GM21529 (cell line): Measurements from ENCODE around the gene WWC2.

Source experiments
- ATAC-seq: cut with Tn5 transposase; IDR thresholded peaks from one replicate; pipeline ENCODE4 v1.9.1; 2021; ENCODE audit not compliant: unreplicated experiment

The WWC2 gene

DNA sequence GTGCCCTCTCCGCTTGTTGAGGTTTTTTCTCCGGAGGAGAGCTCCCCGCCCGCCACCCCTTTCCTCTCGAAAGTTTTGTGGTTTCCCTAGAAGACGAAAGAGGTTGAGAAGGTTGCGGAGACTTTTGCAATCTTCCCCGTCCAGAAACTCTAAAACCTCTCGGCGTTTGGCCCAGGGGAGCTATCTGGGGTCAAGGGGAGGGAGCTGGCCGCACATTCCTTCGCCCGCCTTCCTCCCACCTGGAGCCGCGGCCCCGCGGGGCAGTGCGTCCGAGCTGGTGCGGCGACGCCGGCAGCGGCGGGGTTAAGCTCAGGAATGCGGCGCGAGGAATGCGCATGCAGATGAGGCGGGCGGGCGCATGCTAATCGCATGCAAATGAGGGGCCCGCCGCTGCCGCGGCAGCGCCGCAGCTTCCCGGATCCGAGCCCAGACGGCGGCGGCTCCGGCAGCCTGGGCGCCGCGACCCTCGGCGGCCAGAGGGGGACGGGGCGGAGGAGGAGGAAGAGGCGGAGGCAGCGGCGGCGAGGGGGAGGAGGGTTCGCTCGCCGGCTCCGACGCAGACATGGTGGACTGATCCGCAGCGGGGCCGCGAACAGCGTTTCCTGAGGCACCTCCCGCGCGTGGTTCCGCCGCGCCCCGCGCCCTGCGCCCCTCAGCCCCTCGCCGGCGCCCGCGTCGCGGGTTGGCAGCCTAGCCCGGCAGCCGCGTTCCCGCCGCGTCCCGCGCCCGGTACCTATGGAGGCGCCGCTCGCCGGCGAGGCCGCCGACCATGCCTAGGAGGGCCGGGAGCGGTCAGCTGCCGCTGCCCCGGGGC lies at the start of gene WWC2:
TSS of gene WWC2 (plus strand) at position 535 of the 814 bp plus-strand sequence. CDS start at position 770, 235 bp downstream.
- ATAC-seq, result peak; percentile 69

DNA sequence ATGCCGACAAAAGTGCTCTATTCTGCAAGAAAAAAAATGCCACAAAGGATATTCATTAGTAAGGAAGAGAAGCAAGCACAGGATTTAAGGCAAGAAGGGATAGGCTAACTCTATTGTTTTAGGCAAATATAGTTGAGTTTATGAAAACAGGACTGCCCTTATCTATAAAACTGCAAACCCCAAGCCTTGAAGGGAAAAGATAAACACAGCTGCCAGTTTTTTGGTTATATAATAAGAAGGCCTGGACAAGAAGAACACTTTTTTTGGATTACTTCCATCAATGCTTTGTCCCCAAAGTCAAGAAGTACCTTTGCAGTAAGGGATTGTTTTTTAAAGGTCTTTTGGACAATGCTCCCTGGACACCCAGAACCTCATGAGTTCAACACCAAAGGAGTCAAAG lies 45.4 kb upstream of the WWC2 start:
- no peak for ATAC-seq

DNA sequence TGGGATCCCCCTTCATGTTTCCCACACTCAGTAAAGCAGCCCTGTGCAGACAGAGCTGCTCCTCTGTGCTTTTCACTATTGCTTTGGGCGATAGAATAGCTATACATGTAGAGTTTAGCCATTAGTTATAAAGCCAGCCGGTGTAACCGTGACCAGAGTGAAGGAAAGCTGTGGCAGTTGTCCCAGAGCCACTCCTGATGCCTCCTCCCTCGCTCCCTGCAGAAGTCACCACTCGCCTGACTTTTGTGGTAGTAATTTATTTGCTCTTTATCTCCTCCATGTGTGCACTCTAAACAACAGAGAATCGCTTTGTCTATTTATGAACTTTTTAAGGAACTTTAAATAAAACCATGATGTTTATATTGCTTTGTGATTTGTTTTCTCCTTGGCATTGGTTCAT lies 41.8 kb upstream of the WWC2 start:
- no peak for ATAC-seq

- no peak for ATAC-seq
Measured at GRCh38 chr4:183059797-183060196, 39.3 kb upstream of the WWC2 start.

DNA sequence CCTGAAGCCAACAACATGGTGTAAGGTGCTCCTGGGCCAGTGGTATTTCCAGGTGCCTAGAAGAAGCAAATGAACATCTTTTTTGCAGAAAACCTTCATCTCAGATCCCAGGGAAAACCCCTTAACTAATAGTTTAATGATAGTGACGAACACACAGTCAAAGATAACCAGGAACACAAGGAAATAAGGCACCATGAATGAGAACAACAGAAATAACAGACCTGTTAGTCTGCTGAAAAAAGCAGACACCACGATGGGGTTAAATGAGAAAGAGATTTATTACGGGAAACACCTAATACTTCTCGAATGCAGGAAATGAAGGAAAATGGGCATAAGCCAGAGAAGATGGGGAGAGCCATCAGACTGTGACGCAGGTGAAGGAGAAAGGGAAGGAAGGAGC lies 30.6 kb upstream of the WWC2 start:
- ATAC-seq, result no peak

- no peak for ATAC-seq
Measured at GRCh38 chr4:183071222-183071621, 27.8 kb upstream of the WWC2 start.

- no peak for ATAC-seq
Measured at GRCh38 chr4:183072176-183072575, 26.9 kb upstream of the WWC2 start.

DNA sequence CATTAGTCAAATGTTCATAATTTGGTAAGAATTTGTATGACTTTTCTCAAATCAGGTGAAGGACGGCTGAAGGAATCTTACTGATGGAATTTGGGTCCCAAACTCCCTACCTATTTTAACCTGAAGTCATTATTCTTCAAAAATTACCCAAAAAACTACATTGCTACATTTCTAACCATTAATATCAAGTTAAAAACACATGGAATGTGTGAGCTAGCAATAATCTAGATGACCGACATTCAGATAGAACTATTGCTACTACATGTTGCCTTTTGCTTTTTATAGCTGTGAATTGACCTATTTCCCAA lies 25.3 kb upstream of the WWC2 start:
- no peak for ATAC-seq

DNA sequence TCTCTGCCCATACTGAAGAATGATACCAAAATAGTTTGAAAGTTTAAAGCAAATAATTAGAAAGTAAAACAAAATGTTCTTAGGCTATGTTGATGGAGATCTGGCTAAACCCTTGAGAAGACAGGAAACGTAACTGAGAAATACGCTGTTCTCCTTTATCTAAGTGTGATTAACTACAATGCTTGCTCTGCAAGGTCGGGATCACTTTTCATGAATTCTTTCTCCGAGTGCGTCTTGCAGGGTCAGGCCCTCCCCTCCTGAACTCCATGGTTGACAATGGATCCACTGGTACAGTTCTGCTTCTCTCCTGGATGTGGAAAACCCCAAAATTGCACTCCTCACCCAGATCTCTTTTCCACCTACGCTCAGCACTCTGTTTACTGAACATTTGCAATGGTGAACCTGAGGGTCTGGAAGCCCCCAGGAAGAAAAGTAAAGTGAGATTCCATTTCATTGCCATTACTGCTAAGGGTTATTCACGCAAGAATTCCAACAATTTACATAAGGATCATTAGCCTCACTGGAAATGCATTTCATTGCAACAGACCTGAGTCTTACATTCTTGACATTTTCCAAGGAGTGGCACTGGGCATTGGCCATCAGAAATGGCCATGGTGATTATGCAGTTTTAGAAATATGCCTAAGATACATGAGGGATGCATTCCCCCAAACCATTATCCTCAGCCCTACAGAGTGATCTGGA lies 24.6 kb upstream of the WWC2 start:
- no peak for ATAC-seq

DNA sequence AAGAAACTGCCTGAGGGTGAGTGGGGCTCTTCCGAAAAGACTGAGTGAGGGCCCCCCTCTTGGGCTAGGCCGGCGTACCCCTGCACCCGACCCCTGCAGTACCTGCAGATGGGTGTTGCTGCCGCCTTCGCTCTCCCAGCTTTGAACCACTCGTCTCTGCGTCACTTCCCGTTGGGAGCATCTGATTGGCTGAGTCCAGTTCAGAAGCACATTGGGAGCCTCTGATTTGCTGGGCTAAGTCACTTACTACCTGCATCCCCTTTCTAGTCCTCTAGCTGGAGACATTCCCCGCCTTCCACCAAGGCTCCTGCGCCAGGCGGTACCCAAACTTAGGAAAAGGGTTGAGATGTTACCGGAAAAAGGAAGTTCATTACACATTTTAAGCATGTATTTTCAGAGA lies 20.4 kb upstream of the WWC2 start:
- ATAC-seq, result no peak

GRCh38 chr4:183080372-183081115 lies 18.5 kb upstream of the WWC2 start:
- no peak for ATAC-seq

- no peak for ATAC-seq
Measured at GRCh38 chr4:183081116-183081469, 18.0 kb upstream of the WWC2 start.

DNA sequence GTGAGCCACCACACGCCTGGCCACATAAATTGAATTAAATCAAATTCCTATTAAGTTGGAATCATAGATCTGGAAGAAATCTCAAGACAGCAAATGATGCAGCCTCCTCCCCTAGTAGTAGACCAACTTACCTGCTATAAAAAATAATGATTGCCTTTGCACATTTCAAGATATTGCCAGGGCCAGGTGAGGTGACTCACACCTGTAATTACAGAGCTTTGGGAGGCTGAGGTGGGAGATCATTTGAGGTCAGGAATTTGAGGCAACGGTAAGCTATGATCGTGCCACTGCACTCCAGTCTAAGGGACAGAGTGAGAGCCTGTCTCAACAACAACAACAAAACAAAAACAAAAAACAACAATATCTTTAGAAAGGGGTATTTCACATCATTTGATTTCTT lies 17.0 kb upstream of the WWC2 start:
- ATAC-seq, result no peak

DNA sequence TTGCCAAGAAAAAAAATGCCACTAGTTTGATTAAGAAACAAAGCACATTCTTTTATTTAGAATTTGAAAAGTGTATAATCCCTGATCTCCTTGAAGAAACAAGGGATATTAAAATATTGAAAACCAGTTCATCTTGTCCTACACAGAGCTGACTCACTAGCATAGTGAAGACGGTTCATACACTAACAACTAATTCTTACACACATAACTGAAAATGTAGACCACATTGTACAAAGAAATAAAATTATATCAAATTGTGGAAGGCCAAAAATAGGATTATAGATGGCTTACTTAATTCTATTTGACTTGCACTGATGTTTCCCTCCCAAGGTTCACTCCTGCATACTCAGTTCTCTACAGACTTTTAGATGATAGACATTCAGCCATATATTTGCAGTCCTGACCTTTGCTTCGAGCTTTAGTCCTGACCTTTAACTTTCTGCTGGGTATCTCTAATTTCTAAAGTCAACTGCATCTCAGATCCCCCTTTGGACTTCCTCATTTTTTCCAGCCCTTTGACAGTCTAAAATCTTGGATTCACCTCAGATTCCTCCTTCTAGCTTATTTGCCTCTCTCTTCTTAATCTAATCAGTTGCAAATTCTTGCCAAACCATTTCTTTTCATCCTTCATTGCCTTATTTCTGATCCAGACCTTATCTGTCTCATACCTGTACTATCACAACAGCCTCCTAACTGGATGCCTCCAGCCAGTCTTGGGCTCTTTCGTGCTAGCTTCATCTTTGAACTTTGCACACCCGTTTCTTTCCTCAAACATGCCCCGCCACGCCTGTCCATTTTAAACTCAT lies 4.5 kb upstream of the WWC2 start:
- no peak for ATAC-seq

DNA sequence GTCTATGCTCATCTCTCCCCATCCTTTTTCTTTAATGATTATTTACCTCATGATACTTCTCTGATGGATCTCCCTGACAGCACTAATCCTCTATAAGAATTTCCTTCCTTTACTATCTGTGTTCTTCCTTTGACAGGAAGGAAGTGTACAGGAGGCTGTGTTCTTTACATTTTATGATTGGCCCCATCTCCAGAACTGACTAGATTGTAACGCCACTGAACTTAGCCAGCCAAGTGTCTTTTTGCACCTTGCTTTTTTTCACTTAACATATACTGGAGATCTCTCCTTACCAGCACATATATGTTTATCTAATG lies 3.9 kb upstream of the WWC2 start:
- no peak for ATAC-seq

DNA sequence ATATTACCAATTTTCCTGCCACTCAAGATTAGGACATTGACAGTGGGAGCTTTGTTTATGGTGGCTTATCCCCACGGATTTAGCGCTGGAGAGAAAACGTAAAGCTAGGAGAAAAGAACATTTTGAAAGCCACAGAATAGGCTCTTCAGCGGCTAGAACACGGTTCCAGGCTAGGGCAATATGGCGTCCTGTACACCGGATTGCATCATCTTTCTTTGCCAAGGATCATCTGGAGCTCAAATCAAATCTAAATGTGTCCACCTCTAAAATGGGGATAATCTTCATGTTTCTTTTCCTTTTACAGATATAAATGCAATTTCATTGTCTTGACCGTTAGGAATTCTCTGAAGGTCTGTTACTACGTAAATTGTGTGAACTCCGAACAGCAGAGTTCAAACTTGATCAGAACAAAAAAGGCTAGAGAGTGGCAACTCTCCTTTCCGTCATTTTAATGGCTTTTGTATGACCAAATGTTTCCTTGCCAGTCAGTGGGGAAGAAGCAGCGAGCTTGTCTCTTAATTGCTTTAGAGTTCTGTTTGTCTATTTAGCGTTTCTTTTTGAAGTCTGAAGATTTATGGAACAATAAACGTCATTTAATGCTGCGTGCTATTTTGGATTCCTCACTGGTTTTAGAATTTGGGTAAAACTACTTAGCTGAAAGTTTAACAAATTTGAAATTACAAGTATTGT lies 2.6 kb upstream of the WWC2 start:
- no peak for ATAC-seq

DNA sequence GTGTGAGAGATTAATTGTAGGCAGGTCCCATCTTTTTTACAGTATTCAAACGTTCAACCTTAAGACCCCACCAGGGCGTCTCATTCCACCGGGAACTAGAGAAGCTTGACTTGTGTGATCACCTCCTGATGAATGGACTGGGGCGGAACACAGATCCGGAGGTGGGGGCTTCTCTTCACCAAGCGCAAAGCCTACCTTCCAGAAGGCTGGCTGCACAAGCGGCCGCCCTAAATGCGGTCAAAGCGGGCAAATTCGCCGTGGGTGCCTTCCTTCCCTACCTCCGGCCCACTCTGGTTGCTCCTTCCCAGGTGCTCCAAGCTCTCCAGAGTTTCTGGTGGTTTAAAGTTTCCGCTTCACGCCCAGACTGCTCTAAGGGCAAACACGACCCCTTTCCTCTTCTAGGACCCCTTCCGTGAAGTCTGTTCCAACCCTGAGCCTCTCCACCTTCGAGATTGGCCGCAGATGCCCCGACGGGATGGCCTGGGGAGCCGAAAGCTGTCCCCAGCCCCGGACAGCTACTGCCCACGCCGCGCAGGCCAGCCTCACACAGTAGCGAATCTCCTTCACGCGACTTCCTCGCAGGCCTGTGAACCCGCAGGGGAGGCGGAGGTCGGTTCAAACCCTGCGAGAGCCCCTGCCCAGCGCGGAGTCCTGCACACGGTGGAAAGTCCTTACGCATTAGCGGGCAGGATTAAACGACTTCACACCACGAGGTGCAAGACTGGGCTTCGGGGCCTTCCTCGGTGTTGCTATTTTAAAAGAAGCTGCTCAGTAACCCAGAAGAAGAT lies 1.6 kb upstream of the WWC2 start:
- ATAC-seq, result no peak

DNA sequence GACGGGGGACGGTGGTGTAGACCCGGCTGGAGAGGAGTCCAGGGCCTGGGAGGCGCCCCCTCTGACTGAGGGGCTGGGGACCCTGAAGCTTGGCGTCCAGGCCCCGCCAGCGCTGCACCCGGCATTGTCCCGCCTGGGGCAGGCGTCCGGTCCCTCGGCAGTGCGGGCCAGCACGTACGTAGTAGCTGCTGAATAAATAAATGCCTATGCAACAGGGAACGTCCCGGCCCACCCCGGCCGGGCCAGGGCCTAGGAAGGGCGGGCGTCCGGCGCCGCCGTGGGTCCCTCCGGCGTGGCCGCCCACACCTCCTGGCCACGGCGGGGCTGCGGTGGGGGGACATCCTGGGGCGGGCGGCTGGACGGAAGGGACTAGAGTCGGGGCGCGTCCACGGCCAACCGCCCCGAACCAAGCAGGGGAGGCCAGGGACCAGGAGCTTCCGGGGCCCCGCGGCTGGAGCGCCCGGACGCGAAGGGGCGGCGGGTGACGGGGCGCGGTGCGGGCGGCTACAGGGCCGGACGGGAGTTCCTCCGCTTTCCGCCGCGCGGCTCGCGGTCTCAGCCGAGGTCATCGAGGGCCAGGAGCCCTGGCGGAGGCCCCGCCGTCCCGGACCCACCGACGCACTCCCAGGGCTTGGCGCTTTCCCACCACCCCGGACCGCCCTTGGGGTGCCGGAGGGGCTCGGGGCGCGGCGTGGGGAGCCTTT lies 886 bp upstream of the WWC2 start:
- peak; percentile 40 for ATAC-seq

GRCh38 chr4:183099537-183100297 lies 660 bp downstream of the WWC2 start:
- ATAC-seq, result no peak
